K562 (cell line): Measurements from ENCODE around the gene ASB15. TPM values are rescaled to one million over a fixed set of nuclear protein-coding genes. Genes with fewer than 3 reads are reported as not detected.
A peak's percentile ranks its signal among the peaks of the same experiment; 100 is the strongest.

Source experiments
- ARID4B ChIP-seq: sonication (generic); formaldehyde crosslinking; IDR thresholded peaks from 2 replicates; pipeline ENCODE4 v1.8.0; 2022; ENCODE audit warnings: mild to moderate bottlenecking, missing genetic modification reagents
- CREM ChIP-seq: IDR thresholded peaks from 2 replicates; pipeline ENCODE4 v1.6.1; 2014; ENCODE audit warnings: antibody characterized with exemption, low read depth
- EP300 ChIP-seq: IDR thresholded peaks from 2 replicates; pipeline ENCODE4 v1.6.1; 2012; ENCODE audit warnings: low read length, improper control_type of control experiment
- GATA2 ChIP-seq: sonication (generic); formaldehyde crosslinking; IDR thresholded peaks from 2 replicates; pipeline ENCODE4 v1.4.0; 2020; ENCODE audit warnings: mild to moderate bottlenecking, missing genetic modification reagents
- GTF2B ChIP-seq: IDR thresholded peaks from 2 replicates; pipeline ENCODE4 v1.6.1; 2011; ENCODE audit not compliant: insufficient read length; ENCODE audit errors: extremely low read depth
- HDAC2 ChIP-seq: fragments of 450-650 bp; IDR thresholded peaks from 2 replicates; pipeline ENCODE4 v1.6.1; 2016; ENCODE audit warnings: mild to moderate bottlenecking
- IFI16 ChIP-seq: fragments of 250-450 bp; sonication (Bioruptor Pico); IDR thresholded peaks from 2 replicates; pipeline ENCODE4 v2.1.2; 2022; ENCODE audit warnings: mild to moderate bottlenecking, inconsistent platforms
- KDM1A ChIP-seq, 2 experiments: fragments of 450-650 bp; IDR thresholded peaks; 2 replicates each; pipeline ENCODE4 v1.6.1; 2016; ENCODE audit warnings: mild to moderate bottlenecking in 2 of 2
- MYNN ChIP-seq, 2 experiments: sonication (generic); formaldehyde crosslinking in 1 of 2; IDR thresholded peaks; 2 replicates each; pipeline versions ENCODE4 v1.5.0 to v1.6.1; 2016 to 2020; ENCODE audit warnings: antibody characterized with exemption in 1 of 2, missing genetic modification reagents in 1 of 2
- NFIC ChIP-seq: fragments of 450-650 bp; IDR thresholded peaks from 2 replicates; pipeline ENCODE4 v1.6.1; 2017; ENCODE audit warnings: mild to moderate bottlenecking, inconsistent platforms
- POLR2G ChIP-seq: fragments of 200-400 bp; formaldehyde crosslinking; IDR thresholded peaks from 2 replicates; pipeline ENCODE4 v1.6.1; 2017; ENCODE audit warnings: low read depth, mild to moderate bottlenecking, antibody characterized with exemption, low read length, moderate library complexity
- RBBP5 ChIP-seq: fragments of 200-600 bp; sonication (generic); IDR thresholded peaks from 2 replicates; pipeline ENCODE4 v1.6.1; 2012; ENCODE audit warnings: borderline replicate concordance, mild to moderate bottlenecking, low read length, control low read depth, inconsistent platforms; ENCODE audit not compliant: insufficient read depth, poor library complexity, severe bottlenecking
- RBM22 ChIP-seq: fragments of 200-400 bp; formaldehyde crosslinking; IDR thresholded peaks from 2 replicates; pipeline ENCODE4 v1.6.1; 2018; ENCODE audit warnings: low read length, low read depth; ENCODE audit not compliant: poor library complexity, severe bottlenecking
- RBM25 ChIP-seq: fragments of 200-400 bp; formaldehyde crosslinking; IDR thresholded peaks from 2 replicates; pipeline ENCODE4 v1.6.1; 2018; ENCODE audit warnings: low read length, low read depth, moderate library complexity; ENCODE audit not compliant: severe bottlenecking
- SAFB ChIP-seq: fragments of 200-400 bp; formaldehyde crosslinking; IDR thresholded peaks from 2 replicates; pipeline ENCODE4 v1.6.1; 2017; ENCODE audit warnings: low read depth, low read length, borderline replicate concordance
- SMARCC2 ChIP-seq: fragments of 450-650 bp; IDR thresholded peaks from 2 replicates; pipeline ENCODE4 v1.6.1; 2017; ENCODE audit warnings: antibody characterized with exemption, moderate library complexity, mild to moderate bottlenecking, low read depth
- STAT5A ChIP-seq: IDR thresholded peaks from 2 replicates; pipeline ENCODE4 v1.6.1; 2012; ENCODE audit warnings: low read length, inconsistent platforms, borderline replicate concordance
- TEAD1 ChIP-seq, 2 experiments: fragments of 450-650 bp in 1 of 2; sonication (generic) in 1 of 2; formaldehyde crosslinking; IDR thresholded peaks; 2 replicates each; pipeline versions ENCODE4 v1.4.0 to v1.8.0; 2020 to 2022; ENCODE audit warnings: mild to moderate bottlenecking in 2 of 2, missing genetic modification reagents in 1 of 2
- XRCC3 ChIP-seq: fragments of 450-650 bp; IDR thresholded peaks from 2 replicates; pipeline ENCODE4 v1.6.1; 2017; ENCODE audit warnings: mild to moderate bottlenecking, moderate library complexity
- ZNF239 ChIP-seq: fragments of 250-450 bp; sonication (Bioruptor Pico); IDR thresholded peaks from 2 replicates; pipeline ENCODE4 v1.4.0; 2020; ENCODE audit warnings: mild to moderate bottlenecking
- polyA plus RNA-seq, 8 experiments: library from polyadenylated mRNA; depleted of rRNA in 4 of 8; stranded (reverse) in 5 of 8; unstranded in 3 of 8; fragments of >200 nt; fragmentation: Nextera tagmentation in 2 of 8; fragmentation: Illumina TruSeq in 1 of 8; extraction: Ambion mirVana in 2 of 8; extraction: Trizol in 1 of 8; gene quantifications; 2 replicates each; pipeline versions ENCODE4 v1.2.1 to v1.2.3, GENCODE V29; 2011 to 2014; ENCODE audit warnings: inconsistent platforms in 1 of 8, missing spikeins in 1 of 8
- total RNA-seq, 7 experiments: library from RNA; depleted of rRNA in 6 of 7; stranded (reverse); fragments of >200 nt in 6 of 7; fragmentation: Illumina TruSeq in 2 of 7; extraction: Trizol in 2 of 7; gene quantifications; 2 replicates each; pipeline versions ENCODE4 v1.2.1 to v1.2.3, GENCODE V29; 2011 to 2021; ENCODE audit warnings: low replicate concordance in 1 of 7
- TF ChIP-seq, protein P1 (sequence below), 2 experiments: fragments of 150-350 bp in 1 of 2; IDR thresholded peaks; 2 replicates each; pipeline ENCODE4 v1.6.1; 2012 to 2016; ENCODE audit warnings: low read depth in 2 of 2, low read length in 2 of 2, mild to moderate bottlenecking in 1 of 2, moderate library complexity in 1 of 2

ASB15 gene
- total and polyA plus RNA-seq, 9 of the 15 experiments (the other 6 are each of a cell fraction or from before 2014, with no cell fraction given): 0.03 to 0.14 (median 0.04) TPM; not detected in 3

DNA sequence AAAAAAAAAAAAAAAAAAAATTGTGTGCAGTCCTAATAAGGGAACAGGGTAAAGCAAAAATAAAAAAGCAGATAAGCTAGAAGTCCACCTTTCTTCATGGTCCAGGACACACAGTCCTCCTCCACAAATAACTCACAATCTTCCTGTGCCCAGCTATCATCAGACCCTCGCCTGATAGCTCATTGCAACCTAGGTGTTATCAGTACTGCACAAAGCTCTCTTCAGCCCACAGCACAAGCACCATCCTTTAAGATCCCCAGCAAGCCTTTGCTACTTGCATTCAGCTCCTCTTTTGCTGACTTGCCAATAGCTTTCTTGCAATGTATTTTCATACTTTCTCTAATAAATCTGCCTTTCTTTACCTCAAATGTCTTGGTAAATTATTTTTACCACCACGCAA is 49.0 kb upstream of the ASB15 start (continued):
- no peak for TF ChIP-seq RBBP5
- no peak for TF ChIP-seq SAFB
- peak; percentile 74 for TF ChIP-seq NFIC
- 0 out of 2 replicates have a peak, but pooled peaks have one; percentile 21 for TF ChIP-seq HDAC2
- TF ChIP-seq KDM1A (IDR thresholded peaks at IDR 0.05): peak; percentile 47 to 62; a peak in 2 of 4 replicates
- peak; percentile 82; the same call in 1 of the 2 replicates for TF ChIP-seq STAT5A
- peak; percentile 55; the same call in 1 of the 2 replicates for TF ChIP-seq CREM
- TF ChIP-seq ARID4B (CRISPR knock-in tag): no peak
- peak; percentile 65; the same call in 1 of the 2 replicates for TF ChIP-seq MYNN (IDR thresholded peaks at IDR 0.05)
- TF ChIP-seq MYNN (CRISPR knock-in tag; IDR thresholded peaks at IDR 0.05): no peak
- TF ChIP-seq TEAD1 (CRISPR knock-in tag; IDR thresholded peaks at IDR 0.05): peak in 1 of 2 experiments; percentile 62; a peak in 1 of 4 replicates
- TF ChIP-seq SMARCC2: no peak; the same call in 1 of the 2 replicates
- no peak for TF ChIP-seq POLR2G
- no peak for TF ChIP-seq IFI16 (CRISPR knock-in tag)
- TF ChIP-seq, protein P1, sequence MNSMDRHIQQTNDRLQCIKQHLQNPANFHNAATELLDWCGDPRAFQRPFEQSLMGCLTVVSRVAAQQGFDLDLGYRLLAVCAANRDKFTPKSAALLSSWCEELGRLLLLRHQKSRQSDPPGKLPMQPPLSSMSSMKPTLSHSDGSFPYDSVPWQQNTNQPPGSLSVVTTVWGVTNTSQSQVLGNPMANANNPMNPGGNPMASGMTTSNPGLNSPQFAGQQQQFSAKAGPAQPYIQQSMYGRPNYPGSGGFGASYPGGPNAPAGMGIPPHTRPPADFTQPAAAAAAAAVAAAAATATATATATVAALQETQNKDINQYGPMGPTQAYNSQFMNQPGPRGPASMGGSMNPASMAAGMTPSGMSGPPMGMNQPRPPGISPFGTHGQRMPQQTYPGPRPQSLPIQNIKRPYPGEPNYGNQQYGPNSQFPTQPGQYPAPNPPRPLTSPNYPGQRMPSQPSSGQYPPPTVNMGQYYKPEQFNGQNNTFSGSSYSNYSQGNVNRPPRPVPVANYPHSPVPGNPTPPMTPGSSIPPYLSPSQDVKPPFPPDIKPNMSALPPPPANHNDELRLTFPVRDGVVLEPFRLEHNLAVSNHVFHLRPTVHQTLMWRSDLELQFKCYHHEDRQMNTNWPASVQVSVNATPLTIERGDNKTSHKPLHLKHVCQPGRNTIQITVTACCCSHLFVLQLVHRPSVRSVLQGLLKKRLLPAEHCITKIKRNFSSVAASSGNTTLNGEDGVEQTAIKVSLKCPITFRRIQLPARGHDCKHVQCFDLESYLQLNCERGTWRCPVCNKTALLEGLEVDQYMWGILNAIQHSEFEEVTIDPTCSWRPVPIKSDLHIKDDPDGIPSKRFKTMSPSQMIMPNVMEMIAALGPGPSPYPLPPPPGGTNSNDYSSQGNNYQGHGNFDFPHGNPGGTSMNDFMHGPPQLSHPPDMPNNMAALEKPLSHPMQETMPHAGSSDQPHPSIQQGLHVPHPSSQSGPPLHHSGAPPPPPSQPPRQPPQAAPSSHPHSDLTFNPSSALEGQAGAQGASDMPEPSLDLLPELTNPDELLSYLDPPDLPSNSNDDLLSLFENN (IDR thresholded peaks at IDR 0.05; ENCODE audit: low read depth in 2 of 2, low read length in 2 of 2): peak in 1 of 2 experiments; percentile 31; a peak in 1 of 4 replicates
- TF ChIP-seq EP300: peak; percentile 73; the same call in 1 of the 2 replicates
- TF ChIP-seq RBM22: no peak
- TF ChIP-seq XRCC3: no peak
- TF ChIP-seq RBM25: no peak
- no peak for TF ChIP-seq GTF2B
- TF ChIP-seq GATA2 (CRISPR knock-in tag): 0 out of 2 replicates have a peak, but pooled peaks have one; percentile 36
- no peak for TF ChIP-seq ZNF239 (CRISPR knock-in tag)
